HL-60/S4 treated with retinoic acid at 250 ng/mL for 4 days and 3 days (cell line): ENCODE measurements around the gene HERC4.
"Not testable (repeated sequence)": the region's sequence is repeated elsewhere in the genome, so short reads cannot be mapped to it uniquely, and the experiment has no call there.

ENCODE experiments used
- in situ Hi-C: fragments of 300-500 bp; cut with MboI; formaldehyde crosslinking; loops from 2 replicates; pipeline ENCODE4 v1.7.0; 2022; ENCODE audit warnings: low sequenced_read_pairs

The HERC4 gene

DNA sequence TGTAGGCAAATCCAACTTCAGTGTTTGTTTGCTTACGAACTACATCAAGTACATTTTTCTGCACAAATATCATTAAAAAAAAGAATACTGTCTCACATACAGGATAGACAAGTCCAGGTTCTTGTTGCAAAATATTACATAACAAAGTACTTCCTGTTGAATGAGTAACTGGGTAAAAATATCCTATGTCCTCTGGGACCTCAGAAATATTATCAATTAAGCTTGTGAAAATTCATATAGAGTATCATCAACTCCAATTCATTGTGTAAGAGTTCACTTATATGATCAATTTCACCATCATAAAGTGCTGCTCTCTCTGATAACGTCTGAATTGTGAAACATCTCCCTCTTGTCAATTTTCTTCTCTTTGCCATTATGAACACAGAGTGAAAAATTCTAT, 22.6 kb downstream of the HERC4 start:
- in situ Hi-C loops, result no loop called here

DNA sequence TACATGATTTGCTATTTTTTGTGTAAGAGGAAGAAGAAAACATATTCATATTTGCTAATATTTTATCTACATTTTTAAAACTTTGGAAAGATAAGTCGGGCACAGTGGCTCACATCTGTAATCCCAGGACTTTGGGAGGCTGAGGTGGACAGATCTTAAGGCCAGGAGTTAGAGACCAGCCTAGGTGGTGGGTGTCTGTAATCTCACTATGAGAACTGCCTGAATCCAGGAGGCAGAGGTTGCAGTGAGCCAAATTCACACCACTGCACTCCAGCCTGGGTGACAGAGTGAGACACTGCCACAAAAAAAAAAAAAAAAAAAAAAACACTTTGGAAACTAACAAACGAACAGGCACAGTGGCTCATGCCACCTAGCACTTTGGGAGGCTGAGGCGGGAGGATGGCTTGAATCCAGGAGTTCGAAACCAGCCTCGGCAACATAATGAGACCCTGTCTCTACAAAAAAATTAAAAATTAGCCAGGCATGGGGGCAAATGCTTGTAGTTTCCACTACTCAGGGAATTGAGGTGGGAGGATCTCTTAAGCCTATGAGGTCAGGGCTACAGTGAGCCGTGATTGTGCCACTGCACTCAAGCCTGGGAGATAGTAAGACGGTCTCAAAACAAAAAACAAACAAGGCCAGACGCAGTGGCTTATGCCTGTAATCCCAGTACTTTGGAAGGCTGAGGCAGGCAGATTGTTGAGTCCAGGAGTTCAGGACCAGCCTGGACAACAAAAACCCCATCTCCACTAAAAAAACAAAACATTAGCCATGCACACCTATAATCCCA, 25.6 kb downstream of the HERC4 start:
- in situ Hi-C loops, result no loop called here

DNA sequence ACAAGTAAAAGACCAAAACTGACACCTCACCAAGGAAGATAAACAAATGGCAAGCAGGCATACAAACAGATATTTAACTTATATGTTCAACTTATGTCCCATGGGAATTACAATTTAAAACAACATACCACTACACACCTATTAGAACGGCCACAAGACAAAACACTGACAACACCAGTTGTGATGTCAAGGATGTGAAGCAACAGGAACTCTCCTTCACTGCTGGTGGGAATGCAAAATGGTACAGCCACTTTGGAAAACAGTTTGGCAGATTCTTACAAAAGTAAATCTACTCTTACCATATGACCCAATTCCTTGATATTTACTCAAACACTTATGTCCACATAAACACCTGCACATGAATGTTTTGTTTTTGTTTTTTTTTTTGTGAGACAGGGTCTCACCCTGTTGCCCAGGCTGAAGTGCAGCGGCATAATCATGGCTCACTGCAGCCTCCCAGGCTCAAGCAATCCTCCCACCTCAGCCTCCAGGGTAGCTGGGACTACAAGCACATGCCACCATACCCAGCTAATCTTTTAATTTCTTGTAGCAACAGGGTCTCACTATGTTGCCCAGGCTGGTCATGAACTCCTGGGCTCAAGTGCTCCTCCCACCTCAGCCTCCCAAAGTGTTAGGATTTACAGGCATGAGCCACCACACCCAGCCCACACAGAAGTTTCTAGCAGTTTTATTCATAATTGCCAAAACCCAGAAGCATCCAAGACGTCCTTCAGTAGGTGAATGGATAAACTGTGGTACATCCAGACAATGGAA, 27.3 kb downstream of the HERC4 start:
- in situ Hi-C loops, result no loop called here

DNA sequence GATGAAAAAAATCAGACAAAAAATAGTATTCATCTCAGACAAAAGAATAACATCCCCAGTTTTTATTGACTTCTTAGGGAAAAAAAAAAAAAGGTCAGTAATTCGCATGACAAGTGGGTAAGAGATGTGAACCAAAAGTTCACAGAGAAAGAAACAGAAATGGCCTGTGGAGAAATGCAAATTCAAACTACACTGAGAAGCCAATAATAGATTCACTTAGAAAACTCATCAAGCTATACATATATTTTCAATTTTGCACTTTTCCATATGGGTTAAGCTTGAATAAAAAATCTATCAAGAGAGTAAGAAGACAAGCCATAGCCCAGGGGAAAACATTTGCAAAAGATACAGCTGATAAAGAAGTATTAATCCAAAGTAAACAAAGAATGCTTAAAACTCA, 28.0 kb downstream of the HERC4 start:
- in situ Hi-C loops, result no loop called here

DNA sequence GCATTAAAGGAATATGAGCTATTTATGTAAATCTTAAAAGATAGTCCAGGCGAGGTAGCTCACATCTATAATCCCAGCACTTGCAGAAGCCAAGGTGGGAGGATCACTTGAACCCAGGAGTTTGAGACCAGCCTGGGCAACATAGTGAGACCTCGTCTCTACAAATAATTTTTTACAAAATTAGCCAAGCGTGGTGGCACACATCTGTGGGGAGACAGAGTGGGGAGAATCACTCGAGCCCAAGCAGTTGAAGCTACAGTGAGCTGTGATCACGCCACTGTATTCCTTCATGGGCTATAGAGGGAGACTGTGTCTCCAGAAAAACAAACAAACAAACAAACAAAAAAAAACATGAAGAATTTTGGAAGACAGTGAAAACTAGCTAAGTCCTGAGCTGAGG, 28.4 kb downstream of the HERC4 start:
- in situ Hi-C loops, result no loop called here

DNA sequence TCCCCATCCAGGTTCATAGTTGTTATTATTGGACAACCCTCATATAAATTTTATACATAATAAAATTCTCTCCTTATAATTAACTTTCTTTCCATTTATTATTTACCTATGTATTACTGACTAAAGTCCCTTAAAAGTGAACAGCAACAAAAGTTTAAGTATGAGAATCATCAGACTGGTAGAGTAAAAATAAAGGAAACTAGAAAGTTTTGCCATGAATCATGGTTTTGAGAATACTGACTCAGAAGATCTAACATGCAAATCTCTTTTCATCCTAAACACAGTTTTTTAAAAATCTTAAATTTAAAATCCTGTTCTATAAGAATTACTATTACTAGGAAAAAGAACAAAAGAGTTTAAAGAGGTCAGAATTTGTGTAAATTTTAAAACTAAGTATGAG, 32.1 kb downstream of the HERC4 start:
- in situ Hi-C loops, result no loop called here

DNA sequence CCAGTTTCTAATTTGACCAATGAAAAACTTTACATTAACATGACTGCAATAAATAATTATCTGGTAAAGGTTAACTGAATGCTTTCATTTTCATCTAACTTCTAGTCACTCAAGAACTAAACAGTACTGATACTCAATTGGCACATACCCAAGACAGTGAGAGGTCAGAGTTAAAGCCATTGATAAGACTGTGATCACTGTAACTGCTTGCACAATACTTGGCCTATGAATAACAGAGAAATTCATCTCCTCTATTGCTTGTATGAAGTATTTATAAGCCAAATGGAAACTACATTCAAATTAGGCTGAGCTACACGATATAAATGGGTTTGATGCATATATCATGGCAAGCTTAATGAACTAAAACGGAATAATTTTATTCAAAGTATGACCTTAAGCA, 43.0 kb downstream of the HERC4 start:
- in situ Hi-C loops, result no loop called here

DNA sequence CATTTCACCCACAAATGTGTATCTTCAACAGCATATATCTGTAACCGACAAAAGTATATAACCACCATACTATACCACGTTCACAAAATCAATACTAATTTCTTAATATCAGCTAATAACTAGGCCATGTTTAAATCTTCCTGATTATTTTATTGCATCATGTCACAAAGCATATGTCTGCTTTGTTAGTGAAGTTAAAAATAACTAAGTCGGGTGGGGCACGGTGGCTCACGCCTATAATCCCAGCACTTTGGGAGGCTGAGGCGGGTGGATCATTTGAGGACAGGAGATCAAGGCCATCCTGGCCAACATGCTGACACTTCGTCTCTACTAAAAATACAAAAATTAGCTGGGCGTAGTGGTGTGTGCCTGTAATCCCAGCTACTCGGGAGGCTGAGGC, 47.7 kb downstream of the HERC4 start:
- in situ Hi-C loops, result no loop called here

DNA sequence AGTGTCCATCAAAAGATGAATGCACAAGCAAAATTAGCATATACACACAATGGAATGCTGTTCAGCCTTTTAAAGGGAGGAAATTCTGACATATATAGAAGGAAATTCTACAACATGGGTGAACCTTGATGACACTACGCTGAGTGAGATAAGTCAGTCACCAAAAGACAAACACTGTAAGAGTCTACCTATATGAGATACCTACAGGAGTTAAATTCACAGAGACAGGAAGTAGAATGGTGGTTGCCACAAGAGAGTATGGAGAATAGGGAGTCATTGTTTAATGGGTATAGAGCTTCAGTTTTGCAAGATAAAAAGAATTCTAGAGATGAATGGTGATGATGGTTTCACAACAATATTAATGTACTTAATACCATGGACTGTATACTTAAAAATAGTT, 51.8 kb downstream of the HERC4 start:
- in situ Hi-C loops, result no loop called here

DNA sequence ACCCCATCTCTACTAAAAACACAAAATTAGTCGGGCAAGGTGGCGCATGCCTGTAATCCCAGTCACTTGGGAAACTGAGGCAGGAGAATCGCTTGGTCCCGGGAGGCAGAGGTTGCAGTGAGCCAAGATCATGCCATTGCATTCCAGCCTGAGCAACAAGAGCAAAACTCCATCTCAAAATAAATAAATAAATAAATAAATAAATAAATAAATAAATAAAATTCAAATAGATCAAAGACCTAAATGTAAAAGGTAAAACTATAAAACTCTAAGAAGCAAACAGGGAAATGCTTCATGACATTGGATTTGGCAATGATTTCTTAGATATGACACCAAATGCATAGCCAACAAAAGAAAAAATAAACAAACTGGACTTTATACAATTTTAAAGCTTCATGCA, 52.8 kb downstream of the HERC4 start:
- in situ Hi-C loops, result not testable (repeated sequence)

DNA sequence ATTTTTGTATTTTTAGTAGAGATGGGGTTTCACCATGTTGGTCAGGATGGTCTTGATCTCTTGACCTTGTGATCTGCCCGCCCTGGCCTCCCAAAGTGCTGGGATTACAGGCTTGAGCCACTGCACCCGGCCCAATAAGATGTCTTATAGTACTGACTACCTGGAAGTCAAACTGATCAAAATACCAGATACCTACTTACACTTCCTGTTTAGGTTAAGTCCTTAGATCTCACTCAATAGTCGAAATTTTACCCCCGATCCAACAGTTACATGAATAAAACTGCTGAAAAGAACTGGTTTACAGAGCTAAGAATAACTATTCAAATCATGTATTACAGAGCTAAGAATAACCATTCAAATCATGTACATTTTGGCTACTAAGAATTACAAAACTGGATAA, 58.6 kb downstream of the HERC4 start:
- in situ Hi-C loops, result not testable (repeated sequence)

DNA sequence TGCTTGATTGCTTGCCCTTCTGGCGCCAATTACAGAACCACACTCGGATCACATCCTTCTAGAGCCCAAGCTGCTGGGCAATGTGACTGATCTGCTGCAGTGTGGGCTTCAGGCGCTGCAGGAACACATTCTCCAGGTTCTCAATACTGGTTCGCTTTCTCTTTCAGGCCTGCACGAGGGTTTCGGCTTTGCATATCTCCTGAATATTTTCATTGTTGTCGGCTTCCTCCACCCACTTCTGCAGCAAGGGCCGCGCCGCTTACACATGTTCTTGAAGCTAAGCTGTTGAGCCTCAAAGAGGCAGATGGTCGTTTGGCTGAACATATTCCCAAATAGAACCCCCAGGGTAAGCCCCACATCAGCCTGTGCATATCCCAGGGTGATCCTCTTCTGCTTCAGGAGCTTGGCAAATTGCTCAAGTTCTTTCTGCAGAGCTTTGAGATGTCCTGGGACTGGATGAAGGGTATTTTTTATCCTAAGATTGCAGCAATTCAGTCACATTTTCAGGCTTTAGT, 64.6 kb downstream of the HERC4 start:
- in situ Hi-C loops, result no loop called here

DNA sequence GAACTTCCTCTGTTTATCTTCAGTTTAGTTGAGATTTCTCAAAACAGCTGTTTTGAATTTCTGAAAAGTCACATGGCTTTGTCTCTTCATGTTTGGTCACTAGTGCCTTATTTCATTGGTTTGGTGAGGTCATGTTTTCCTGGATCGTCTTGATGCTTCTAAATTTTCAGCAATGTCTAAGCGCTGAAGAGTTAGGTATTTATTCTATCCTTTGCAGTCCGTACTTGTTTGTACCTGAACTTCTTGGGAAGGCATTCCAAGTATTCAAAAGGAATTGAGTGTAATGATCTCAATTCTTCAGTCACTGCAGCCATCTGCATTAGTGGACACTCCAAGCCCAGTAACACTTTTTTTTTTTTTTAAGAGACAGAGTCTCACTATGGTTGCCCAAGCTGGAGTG, 67.7 kb downstream of the HERC4 start:
- in situ Hi-C loops, result no loop called here

DNA sequence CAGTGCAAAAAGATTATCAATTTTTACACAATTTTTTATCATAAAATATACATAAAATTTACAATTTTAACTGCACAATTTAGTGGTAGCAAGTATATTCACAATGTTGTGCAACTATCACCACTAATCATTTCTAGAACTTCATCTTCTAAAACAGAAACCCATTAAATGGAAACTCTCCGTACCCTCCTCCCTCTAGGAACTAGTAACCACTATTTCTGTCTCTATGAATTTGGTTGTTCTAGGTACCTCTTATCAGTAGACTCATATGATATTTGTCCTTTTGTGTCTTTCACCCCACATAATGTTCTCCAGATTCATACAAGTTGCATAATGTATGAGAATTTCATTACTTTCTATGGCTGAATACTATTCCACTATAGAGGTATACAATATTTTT, 73.5 kb downstream of the HERC4 start:
- in situ Hi-C loops, result no loop called here

DNA sequence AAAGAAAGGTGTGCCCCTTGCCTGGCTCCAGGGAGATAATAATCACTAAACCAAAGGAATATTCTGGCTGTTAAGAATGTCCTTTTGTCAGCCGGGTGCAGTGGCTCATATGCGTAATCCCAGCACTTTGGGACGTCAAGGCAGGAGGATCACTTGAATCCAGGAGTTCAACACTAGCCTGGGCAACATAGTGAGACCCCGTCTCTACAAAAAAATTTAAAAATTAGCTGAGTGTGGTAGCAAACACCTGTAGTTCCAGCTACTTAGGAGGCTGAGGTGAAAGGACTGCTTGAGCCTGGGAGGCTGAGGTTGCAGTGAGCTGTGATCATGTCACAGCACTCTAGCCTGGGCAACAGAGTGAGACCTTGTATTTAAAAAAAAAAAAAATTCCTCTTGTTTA, 74.1 kb downstream of the HERC4 start:
- in situ Hi-C loops, result no loop called here

DNA sequence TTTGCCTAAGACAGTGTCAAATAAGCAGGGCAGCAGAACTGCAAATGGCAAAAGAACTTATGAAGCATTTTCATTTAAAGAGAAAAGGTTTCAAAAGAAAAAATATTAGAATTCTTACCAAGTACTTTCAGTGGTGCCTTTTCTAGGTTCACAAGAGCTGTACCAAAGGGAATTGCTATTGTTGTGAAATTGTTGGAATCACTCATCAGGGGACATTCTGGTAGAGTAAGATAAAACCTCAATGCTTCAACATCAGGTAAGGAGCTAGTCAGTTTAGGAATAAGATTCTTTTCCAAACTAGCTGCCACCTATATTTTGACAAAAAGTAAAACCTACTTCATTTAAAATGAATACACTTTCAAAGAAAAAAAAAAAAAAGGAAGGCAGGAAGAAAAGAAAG, 85.0 kb downstream of the HERC4 start:
- in situ Hi-C loops, result no loop called here

DNA sequence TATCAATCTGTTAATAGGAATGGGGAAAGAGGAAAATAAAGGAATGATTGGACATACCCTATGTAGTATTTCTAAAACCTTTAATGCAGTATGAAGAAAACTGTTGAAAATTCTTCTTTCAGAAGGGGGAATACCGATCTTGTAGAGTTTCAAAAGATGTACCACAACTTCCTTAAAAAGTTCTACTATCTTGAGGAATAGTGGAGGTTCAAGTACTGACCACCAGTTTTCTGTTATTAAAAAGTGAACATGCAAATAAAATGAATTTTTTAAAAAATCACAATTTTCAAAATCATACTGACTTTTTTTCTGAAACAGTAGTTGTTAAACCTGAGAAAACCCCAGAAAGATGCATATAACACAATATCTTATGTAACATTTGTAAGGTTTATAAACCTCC, 86.5 kb downstream of the HERC4 start:
- in situ Hi-C loops, result no loop called here

DNA sequence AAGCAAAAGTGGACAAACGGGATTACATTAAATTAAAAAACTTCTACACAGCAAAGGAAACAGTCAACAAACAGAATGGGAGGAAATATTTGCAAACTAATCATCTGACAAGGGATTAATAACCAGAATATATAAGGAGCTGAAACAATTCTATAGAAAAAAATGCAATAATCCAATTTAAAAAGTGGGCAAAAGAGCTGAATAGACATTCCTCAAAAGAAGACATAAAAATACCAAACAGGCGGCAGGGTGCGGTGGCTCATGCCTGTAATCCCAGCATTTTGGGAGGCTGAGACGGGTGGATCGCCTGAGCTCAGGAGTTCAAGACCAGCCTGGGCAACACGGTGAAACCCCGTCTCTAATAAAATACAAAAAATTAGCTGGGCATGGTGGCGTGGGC, 92.5 kb downstream of the HERC4 start:
- in situ Hi-C loops, result not testable (repeated sequence)

DNA sequence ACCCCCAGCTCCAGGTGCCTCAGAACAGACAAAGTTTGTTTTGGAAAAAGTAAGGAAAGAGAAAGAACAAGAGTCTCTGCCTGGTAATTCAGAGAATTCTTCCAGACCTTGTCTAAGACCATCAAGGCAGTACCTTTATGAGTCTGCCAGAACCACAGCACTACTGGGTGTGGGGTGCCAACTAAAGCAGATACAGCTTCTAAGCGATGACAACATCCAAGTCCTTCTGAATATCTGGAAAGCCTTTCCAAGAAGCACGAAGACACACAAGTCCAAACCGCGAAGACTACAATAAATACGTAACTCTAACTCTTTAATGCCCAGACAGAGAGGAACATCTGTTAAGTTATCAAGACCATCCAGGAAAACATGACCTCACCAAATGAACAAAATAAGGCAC, 96.3 kb downstream of the HERC4 start:
- in situ Hi-C loops, result no loop called here

DNA sequence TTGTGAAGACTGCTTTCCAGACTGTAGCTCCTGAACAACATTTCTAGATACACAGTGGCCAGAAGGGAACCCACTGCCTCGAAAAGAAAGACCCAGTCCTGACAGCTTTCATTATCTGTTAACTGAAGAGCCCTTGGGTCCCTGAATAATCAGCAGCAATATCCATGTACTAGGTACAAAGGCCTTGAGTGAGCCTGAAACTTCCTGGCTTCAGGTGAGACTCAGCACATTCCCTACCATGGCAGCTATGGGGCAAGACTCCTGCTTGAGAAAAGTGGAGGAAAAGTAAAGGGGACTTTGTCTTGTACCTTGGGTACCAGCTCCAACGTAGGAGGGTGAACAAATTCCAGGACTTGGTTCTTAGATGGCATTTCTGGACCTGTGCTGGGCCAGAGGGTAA, 97.8 kb downstream of the HERC4 start:
- in situ Hi-C loops, result no loop called here

DNA sequence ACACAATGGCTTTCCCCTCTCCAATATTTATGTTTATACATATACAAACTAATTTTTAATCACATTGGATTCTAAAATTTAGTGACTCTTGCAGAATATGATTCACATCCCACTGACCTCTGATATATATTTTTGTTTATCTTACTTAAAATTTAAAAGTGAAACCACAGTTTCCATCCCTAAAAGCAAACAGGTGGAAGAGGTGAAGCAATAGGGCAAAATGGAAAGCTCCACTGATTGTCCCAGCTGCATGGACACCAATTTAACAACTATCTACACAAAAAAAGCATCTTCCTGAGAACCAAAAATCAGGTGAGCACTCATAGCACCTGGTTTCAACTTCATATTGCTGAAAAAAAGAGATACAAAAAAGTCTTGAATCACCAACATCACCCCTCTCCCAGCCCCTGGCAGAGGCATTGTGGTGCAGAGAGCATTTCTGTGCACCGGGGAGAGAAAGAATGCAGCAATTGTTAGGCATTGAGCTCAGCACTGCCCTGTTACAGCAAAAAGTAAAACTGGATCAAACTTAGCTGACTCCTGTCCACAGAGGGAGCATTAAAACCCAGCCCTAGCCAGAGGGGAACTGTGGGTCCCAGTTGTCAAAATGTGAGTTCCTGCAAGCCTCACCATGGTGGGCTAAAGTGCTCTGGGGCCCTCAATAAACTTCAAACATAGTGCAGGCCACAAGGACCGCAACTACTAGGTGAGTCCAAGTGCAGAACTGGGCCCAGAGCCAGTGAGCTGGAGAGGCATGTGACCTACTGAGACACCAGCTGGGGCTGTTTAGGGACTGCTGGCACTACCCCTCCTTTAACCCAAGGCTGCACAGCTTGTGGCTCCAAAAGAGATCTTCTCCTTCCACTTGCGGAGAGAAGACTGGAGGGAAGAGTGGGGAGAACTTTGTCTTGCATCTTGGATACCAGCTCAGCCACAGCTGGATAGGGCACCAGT, 98.5 kb downstream of the HERC4 start:
- in situ Hi-C loops, result no loop called here
